ENCODE measurements around the gene MEX3B.

The MEX3B gene

DNA sequence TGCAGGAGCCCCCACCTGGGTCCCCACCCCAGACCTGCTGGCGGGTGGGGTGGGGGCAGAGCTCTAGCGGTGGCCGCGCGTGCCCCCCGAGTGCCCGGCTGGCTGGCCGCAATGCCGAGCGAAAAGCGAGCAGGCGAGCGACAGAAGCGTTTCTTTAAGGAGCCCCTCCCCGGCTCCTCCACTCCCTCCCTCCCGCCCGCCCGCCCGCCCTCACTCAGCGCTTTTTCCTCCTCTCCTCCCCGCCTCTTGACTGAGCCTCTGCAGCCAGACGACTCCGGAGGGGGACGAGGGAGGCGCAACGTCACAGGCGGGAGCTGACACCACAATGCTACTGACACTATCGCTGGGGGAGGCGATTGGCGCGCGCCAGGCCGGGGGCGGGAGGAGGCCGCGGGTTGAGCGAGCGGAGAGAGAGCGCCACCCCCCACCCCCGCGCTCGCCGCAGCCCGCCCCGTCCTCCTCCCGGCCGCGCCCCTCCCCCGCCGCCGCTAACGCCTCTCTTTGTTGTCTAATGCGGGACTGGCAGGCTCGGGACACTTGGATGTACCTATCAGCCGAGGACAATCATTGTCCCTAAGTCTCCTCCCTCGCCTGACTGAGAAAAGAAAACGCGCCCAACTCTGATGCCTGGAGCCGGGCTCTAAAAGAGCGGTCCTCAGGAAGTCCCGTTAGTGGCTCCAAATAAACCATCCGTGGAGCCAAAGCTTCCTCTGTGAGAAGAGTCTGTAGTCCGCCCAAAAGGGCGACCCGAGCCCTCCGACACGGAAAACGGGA lies at the start of gene MEX3B:
MEX3B (minus strand) TSS at position 127 of the 774 bp plus-strand sequence. CDS start 313 bp downstream, outside the sequence.
- Histone ChIP-seq H3K4me3 (ENCODE audit: low read depth in 1 of 2, low read length in 2 of 2) (peak within 1 kb of the TSS; percentile 79 to 80), H3K27ac (ENCODE audit: low read depth, low read length) (peak within 1 kb of the TSS; percentile 98), H3K36me3 (ENCODE audit: insufficient read depth, low read length) (no peaks in the 10 kb centered on the region), H3K9me3 (ENCODE audit: low read length) (no peaks in the 10 kb centered on the region), H3K9ac (ENCODE audit: low read length) (peak within 1 kb of the TSS; percentile 31), H3K27me3 (ENCODE audit: control insufficient read depth in 1 of 2, insufficient read depth in 2 of 2, low read length in 2 of 2) (no peaks in the 10 kb centered on the region), H3K4me1 (ENCODE audit: insufficient read depth, low read length) (peaks cover 10% of the 10 kb centered on the region)

GRCh38 chr15:82093774-82094211 lies 48.0 kb upstream of the MEX3B start:
- no peaks in the 10 kb centered on the region for H3K4me1 ChIP-seq (ENCODE audit: insufficient read depth, low read length)
- no peaks in the 10 kb centered on the region for H3K27me3 ChIP-seq (ENCODE audit: control insufficient read depth in 1 of 2, insufficient read depth in 2 of 2, low read length in 2 of 2)

DNA sequence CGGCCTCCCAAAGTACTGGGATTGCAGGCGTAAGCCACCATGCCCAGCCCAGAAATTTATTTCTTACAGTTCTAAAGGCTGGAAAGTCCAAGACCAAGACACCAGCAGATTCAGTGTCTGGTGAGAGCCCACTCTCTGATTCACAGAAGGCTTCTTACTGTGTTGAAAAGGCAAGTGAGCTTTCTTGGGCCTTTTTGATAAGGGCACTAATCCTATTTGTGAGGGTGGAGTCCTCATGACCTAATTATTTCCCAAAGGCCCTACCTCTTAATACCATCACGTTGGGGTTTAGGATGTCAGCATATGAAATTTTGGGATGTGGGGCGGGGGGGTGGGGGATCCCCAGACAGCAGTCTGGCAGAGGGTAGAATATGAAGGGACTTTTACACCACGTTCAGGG lies 47.5 kb upstream of the MEX3B start:
- no peak overlapping the region for H3K9ac ChIP-seq (ENCODE audit: low read length)
- no peaks in the 10 kb centered on the region for H3K4me1 ChIP-seq (ENCODE audit: insufficient read depth, low read length)
- no peaks in the 10 kb centered on the region for H3K36me3 ChIP-seq (ENCODE audit: insufficient read depth, low read length)
- no peaks in the 10 kb centered on the region for H3K27me3 ChIP-seq (ENCODE audit: control insufficient read depth in 1 of 2, insufficient read depth in 2 of 2, low read length in 2 of 2)
- no peak overlapping the region for H3K27ac ChIP-seq (ENCODE audit: low read depth, low read length)
- no peaks in the 10 kb centered on the region for H3K9me3 ChIP-seq (ENCODE audit: low read length)
- H3K4me3 ChIP-seq (ENCODE audit: low read depth in 1 of 2, low read length in 2 of 2) = no peak overlapping the region

More at GRCh38 chr15:82093774-82094211, 48.0 kb upstream of the MEX3B start:
- Histone ChIP-seq H3K36me3 (ENCODE audit: insufficient read depth, low read length) (no peaks in the 10 kb centered on the region), H3K4me3 (ENCODE audit: low read depth in 1 of 2, low read length in 2 of 2) (no peak overlapping the region), H3K9me3 (ENCODE audit: low read length) (no peaks in the 10 kb centered on the region), H3K9ac (ENCODE audit: low read length) (no peak overlapping the region), H3K27ac (ENCODE audit: low read depth, low read length) (no peak overlapping the region)

DNA sequence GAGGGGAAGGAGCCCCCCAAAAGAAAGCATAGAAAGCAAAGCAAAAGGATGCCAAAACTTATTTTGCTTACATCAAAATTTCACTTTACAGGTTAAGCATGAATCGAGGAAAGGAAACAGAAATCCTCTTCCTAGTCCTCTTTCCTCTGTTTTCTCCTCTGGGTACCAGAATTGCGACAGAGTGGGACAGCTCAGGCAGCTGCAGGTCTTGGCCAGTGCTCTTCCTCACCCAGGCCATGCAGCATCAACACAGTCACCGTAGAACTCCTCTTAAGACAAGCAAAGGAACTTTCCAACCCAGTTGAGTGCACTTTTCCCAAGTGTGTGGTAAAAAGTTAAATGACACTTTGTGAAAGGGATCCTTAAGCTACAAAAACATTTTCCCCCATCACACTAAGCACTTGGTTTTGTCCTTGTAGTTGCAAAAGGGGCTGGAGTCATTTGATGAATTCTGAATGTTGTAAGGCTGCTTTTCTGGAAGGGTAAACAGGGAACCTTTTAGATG lies 45.9 kb upstream of the MEX3B start:
- Histone ChIP-seq H3K9me3 (ENCODE audit: low read length) (no peaks in the 10 kb centered on the region), H3K4me3 (ENCODE audit: low read depth in 1 of 2, low read length in 2 of 2) (no peak overlapping the region), H3K27ac (ENCODE audit: low read depth, low read length) (no peak overlapping the region), H3K9ac (ENCODE audit: low read length) (no peak overlapping the region), H3K4me1 (ENCODE audit: insufficient read depth, low read length) (no peaks in the 10 kb centered on the region), H3K36me3 (ENCODE audit: insufficient read depth, low read length) (no peaks in the 10 kb centered on the region), H3K27me3 (ENCODE audit: control insufficient read depth in 1 of 2, insufficient read depth in 2 of 2, low read length in 2 of 2) (no peaks in the 10 kb centered on the region)

GRCh38 chr15:82086243-82086995 lies 40.6 kb upstream of the MEX3B start:
- Histone ChIP-seq H3K27ac (ENCODE audit: low read depth, low read length) (no peak overlapping the region), H3K27me3 (ENCODE audit: control insufficient read depth in 1 of 2, insufficient read depth in 2 of 2, low read length in 2 of 2) (no peaks in the 10 kb centered on the region), H3K9ac (ENCODE audit: low read length) (no peak overlapping the region), H3K36me3 (ENCODE audit: insufficient read depth, low read length) (no peaks in the 10 kb centered on the region), H3K9me3 (ENCODE audit: low read length) (no peaks in the 10 kb centered on the region), H3K4me1 (ENCODE audit: insufficient read depth, low read length) (no peaks in the 10 kb centered on the region), H3K4me3 (ENCODE audit: low read depth in 1 of 2, low read length in 2 of 2) (no peak overlapping the region)

- no peaks in the 10 kb centered on the region for H3K27me3 ChIP-seq (ENCODE audit: control insufficient read depth in 1 of 2, insufficient read depth in 2 of 2, low read length in 2 of 2)
- no peaks in the 10 kb centered on the region for H3K36me3 ChIP-seq (ENCODE audit: insufficient read depth, low read length)
- no peak overlapping the region for H3K4me3 ChIP-seq (ENCODE audit: low read depth in 1 of 2, low read length in 2 of 2)
- no peak overlapping the region for H3K27ac ChIP-seq (ENCODE audit: low read depth, low read length)
- H3K4me1 ChIP-seq (ENCODE audit: insufficient read depth, low read length) = no peaks in the 10 kb centered on the region
- no peaks in the 10 kb centered on the region for H3K9me3 ChIP-seq (ENCODE audit: low read length)
- no peak overlapping the region for H3K9ac ChIP-seq (ENCODE audit: low read length)
These were observed 36.3 kb upstream of the MEX3B start for GRCh38 chr15:82081914-82082762.

DNA sequence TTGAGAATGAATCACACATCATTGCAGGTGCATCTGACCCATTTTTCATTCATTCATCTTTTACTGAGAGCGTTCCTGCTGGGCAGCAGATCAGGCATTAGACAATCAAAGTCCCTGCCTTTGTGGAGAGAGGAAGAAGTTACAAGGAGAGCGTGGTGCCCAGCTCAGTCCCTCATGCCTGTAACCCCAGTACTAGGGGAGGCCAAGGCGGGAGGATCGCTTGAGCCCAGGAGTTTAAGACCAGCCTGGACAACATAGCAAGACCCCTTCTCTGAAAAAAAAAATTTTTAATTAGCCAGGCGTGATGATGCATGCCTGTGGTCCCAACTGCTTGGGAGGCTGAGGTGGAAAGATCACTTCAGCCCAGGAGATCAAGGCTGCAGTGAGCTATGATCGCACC lies 35.0 kb upstream of the MEX3B start:
- H3K9me3 ChIP-seq (ENCODE audit: low read length) = no peaks in the 10 kb centered on the region
- H3K36me3 ChIP-seq (ENCODE audit: insufficient read depth, low read length) = no peaks in the 10 kb centered on the region
- no peaks in the 10 kb centered on the region for H3K4me1 ChIP-seq (ENCODE audit: insufficient read depth, low read length)
- no peak overlapping the region for H3K27ac ChIP-seq (ENCODE audit: low read depth, low read length)
- H3K4me3 ChIP-seq (ENCODE audit: low read depth in 1 of 2, low read length in 2 of 2) = no peak overlapping the region
- H3K9ac ChIP-seq (ENCODE audit: low read length) = no peak overlapping the region
- H3K27me3 ChIP-seq (ENCODE audit: control insufficient read depth in 1 of 2, insufficient read depth in 2 of 2, low read length in 2 of 2) = no peaks in the 10 kb centered on the region

DNA sequence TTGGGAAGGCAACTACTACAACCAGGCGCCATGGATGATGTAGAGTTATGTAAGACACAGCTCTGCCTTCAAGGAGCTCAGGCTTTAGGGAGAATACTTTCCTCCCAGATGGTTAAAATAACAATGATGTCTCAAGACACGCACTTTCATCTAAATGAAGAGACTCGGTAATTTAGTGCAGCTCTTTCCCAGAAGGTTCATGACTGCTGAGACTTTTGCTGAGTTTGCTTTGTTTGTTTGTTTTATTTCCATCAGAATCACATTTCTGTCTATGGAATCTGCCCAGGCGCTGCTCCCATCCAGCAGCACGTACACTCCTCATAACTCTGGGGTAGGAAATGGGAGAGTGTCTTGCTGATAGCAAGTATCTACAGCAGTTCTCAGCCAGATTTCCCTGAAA lies 33.9 kb upstream of the MEX3B start:
- H3K4me3 ChIP-seq (ENCODE audit: low read depth in 1 of 2, low read length in 2 of 2) = no peak overlapping the region
- H3K4me1 ChIP-seq (ENCODE audit: insufficient read depth, low read length) = no peaks in the 10 kb centered on the region
- H3K36me3 ChIP-seq (ENCODE audit: insufficient read depth, low read length) = no peaks in the 10 kb centered on the region
- H3K27me3 ChIP-seq (ENCODE audit: control insufficient read depth in 1 of 2, insufficient read depth in 2 of 2, low read length in 2 of 2) = no peaks in the 10 kb centered on the region
- H3K9ac ChIP-seq (ENCODE audit: low read length) = no peak overlapping the region
- no peaks in the 10 kb centered on the region for H3K9me3 ChIP-seq (ENCODE audit: low read length)
- no peak overlapping the region for H3K27ac ChIP-seq (ENCODE audit: low read depth, low read length)

GRCh38 chr15:82074610-82075009 lies 28.8 kb upstream of the MEX3B start:
- Histone ChIP-seq H3K9me3 (ENCODE audit: low read length) (no peaks in the 10 kb centered on the region), H3K9ac (ENCODE audit: low read length) (no peak overlapping the region), H3K27me3 (ENCODE audit: control insufficient read depth in 1 of 2, insufficient read depth in 2 of 2, low read length in 2 of 2) (no peaks in the 10 kb centered on the region), H3K4me1 (ENCODE audit: insufficient read depth, low read length) (no peaks in the 10 kb centered on the region), H3K4me3 (ENCODE audit: low read depth in 1 of 2, low read length in 2 of 2) (no peak overlapping the region), H3K36me3 (ENCODE audit: insufficient read depth, low read length) (no peaks in the 10 kb centered on the region), H3K27ac (ENCODE audit: low read depth, low read length) (no peak overlapping the region)

- no peaks in the 10 kb centered on the region for H3K36me3 ChIP-seq (ENCODE audit: insufficient read depth, low read length)
- H3K9me3 ChIP-seq (ENCODE audit: low read length) = no peaks in the 10 kb centered on the region
- H3K9ac ChIP-seq (ENCODE audit: low read length) = no peak overlapping the region
- no peak overlapping the region for H3K27ac ChIP-seq (ENCODE audit: low read depth, low read length)
- no peaks in the 10 kb centered on the region for H3K4me1 ChIP-seq (ENCODE audit: insufficient read depth, low read length)
- H3K4me3 ChIP-seq (ENCODE audit: low read depth in 1 of 2, low read length in 2 of 2) = no peak overlapping the region
- H3K27me3 ChIP-seq (ENCODE audit: control insufficient read depth in 1 of 2, insufficient read depth in 2 of 2, low read length in 2 of 2) = no peaks in the 10 kb centered on the region
These were observed 27.2 kb upstream of the MEX3B start for GRCh38 chr15:82072926-82073537.

GRCh38 chr15:82066455-82066854 lies 20.6 kb upstream of the MEX3B start:
- no peak overlapping the region for H3K9ac ChIP-seq (ENCODE audit: low read length)
- no peak overlapping the region for H3K27ac ChIP-seq (ENCODE audit: low read depth, low read length)
- H3K9me3 ChIP-seq (ENCODE audit: low read length) = no peaks in the 10 kb centered on the region
- no peak overlapping the region for H3K4me3 ChIP-seq (ENCODE audit: low read depth in 1 of 2, low read length in 2 of 2)
- H3K4me1 ChIP-seq (ENCODE audit: insufficient read depth, low read length) = no peaks in the 10 kb centered on the region
- H3K27me3 ChIP-seq (ENCODE audit: control insufficient read depth in 1 of 2, insufficient read depth in 2 of 2, low read length in 2 of 2) = peaks cover 0 to 6% of the 10 kb centered on the region in 2 donors
- no peaks in the 10 kb centered on the region for H3K36me3 ChIP-seq (ENCODE audit: insufficient read depth, low read length)
